Measurements from ENCODE around the gene FGA. TPM values are rescaled to one million over a fixed set of nuclear protein-coding genes. Genes with fewer than 3 reads are reported as not detected.

Gene FGA
- total RNA-seq, 3 donors from 2014 or later: 2.1 to 4.1 (median 3.3) TPM

- Mint-ChIP-seq H3K36me3 (ENCODE audit: insufficient read depth) (no peaks in the 10 kb centered on the region), H3K27me3 (ENCODE audit: low read depth) (peaks cover 16% of the 10 kb centered on the region), H3K4me3 (no peak overlapping the region), H3K9me3 (no peaks in the 10 kb centered on the region), H3K4me1 (ENCODE audit: low read depth) (no peaks in the 10 kb centered on the region)
- DNase-seq (no peak), ATAC-seq (no peak)
These were observed 10.6 kb downstream of the FGA start for GRCh38 chr4:154579927-154580326.

GRCh38 chr4:154578919-154579318 is 11.6 kb downstream of the FGA start:
- Mint-ChIP-seq H3K4me1 (ENCODE audit: low read depth) (no peaks in the 10 kb centered on the region), H3K36me3 (ENCODE audit: insufficient read depth) (no peaks in the 10 kb centered on the region), H3K9me3 (no peaks in the 10 kb centered on the region), H3K27me3 (ENCODE audit: low read depth) (peaks cover 19% of the 10 kb centered on the region), H3K4me3 (no peak overlapping the region)
- ATAC-seq (no peak), DNase-seq (no peak)

- H3K9me3 Mint-ChIP-seq: no peaks in the 10 kb centered on the region
- DNase-seq (no peak), ATAC-seq (no peak)
- H3K4me1 Mint-ChIP-seq (ENCODE audit: low read depth): no peaks in the 10 kb centered on the region
- peaks cover 19% of the 10 kb centered on the region for H3K27me3 Mint-ChIP-seq (ENCODE audit: low read depth)
- H3K4me3 Mint-ChIP-seq: no peak overlapping the region
- H3K36me3 Mint-ChIP-seq (ENCODE audit: insufficient read depth): no peaks in the 10 kb centered on the region
These were observed 13.2 kb downstream of the FGA start for GRCh38 chr4:154577324-154577723.

GRCh38 chr4:154574311-154574710 is 16.2 kb downstream of the FGA start:
- Mint-ChIP-seq H3K27me3 (ENCODE audit: low read depth) (peaks cover 19% of the 10 kb centered on the region), H3K9me3 (no peaks in the 10 kb centered on the region), H3K4me3 (no peak overlapping the region), H3K4me1 (ENCODE audit: low read depth) (no peaks in the 10 kb centered on the region), H3K36me3 (ENCODE audit: insufficient read depth) (no peaks in the 10 kb centered on the region)
- no peak for ATAC-seq
- no peak for DNase-seq

GRCh38 chr4:154573190-154573870 is 17.2 kb downstream of the FGA start:
- DNase-seq (no peak), ATAC-seq (no peak)
- Mint-ChIP-seq H3K36me3 (ENCODE audit: insufficient read depth) (no peaks in the 10 kb centered on the region), H3K9me3 (no peaks in the 10 kb centered on the region), H3K27me3 (ENCODE audit: low read depth) (peaks cover 14% of the 10 kb centered on the region), H3K4me1 (ENCODE audit: low read depth) (no peaks in the 10 kb centered on the region), H3K4me3 (no peak overlapping the region)

- Mint-ChIP-seq H3K9me3 (no peaks in the 10 kb centered on the region), H3K4me1 (ENCODE audit: low read depth) (no peaks in the 10 kb centered on the region), H3K4me3 (no peak overlapping the region), H3K36me3 (ENCODE audit: insufficient read depth) (no peaks in the 10 kb centered on the region), H3K27me3 (ENCODE audit: low read depth) (peaks cover 4% of the 10 kb centered on the region)
- ATAC-seq (no peak), DNase-seq (no peak)
These were observed 21.0 kb downstream of the FGA start for GRCh38 chr4:154569584-154569983.

GRCh38 chr4:154569028-154569427 is 21.5 kb downstream of the FGA start:
- Mint-ChIP-seq H3K4me3 (no peak overlapping the region), H3K27me3 (ENCODE audit: low read depth) (no peaks in the 10 kb centered on the region), H3K4me1 (ENCODE audit: low read depth) (no peaks in the 10 kb centered on the region), H3K36me3 (ENCODE audit: insufficient read depth) (no peaks in the 10 kb centered on the region), H3K9me3 (no peaks in the 10 kb centered on the region)
- ATAC-seq: no peak
- DNase-seq: no peak

GRCh38 chr4:154566639-154567204 is 23.8 kb downstream of the FGA start:
- no peak for DNase-seq
- no peak for ATAC-seq
- Mint-ChIP-seq H3K4me1 (ENCODE audit: low read depth) (no peaks in the 10 kb centered on the region), H3K4me3 (no peak overlapping the region), H3K9me3 (no peaks in the 10 kb centered on the region), H3K36me3 (ENCODE audit: insufficient read depth) (no peaks in the 10 kb centered on the region), H3K27me3 (ENCODE audit: low read depth) (peaks cover 3% of the 10 kb centered on the region)

GRCh38 chr4:154565704-154566103 is 24.8 kb downstream of the FGA start:
- DNase-seq (no peak), ATAC-seq (no peak)
- Mint-ChIP-seq H3K36me3 (ENCODE audit: insufficient read depth) (no peaks in the 10 kb centered on the region), H3K4me1 (ENCODE audit: low read depth) (no peaks in the 10 kb centered on the region), H3K9me3 (no peaks in the 10 kb centered on the region), H3K27me3 (ENCODE audit: low read depth) (peaks cover 3% of the 10 kb centered on the region), H3K4me3 (no peak overlapping the region)

- Mint-ChIP-seq H3K9me3 (no peaks in the 10 kb centered on the region), H3K4me3 (no peak overlapping the region), H3K27me3 (ENCODE audit: low read depth) (peaks cover 3% of the 10 kb centered on the region), H3K36me3 (ENCODE audit: insufficient read depth) (no peaks in the 10 kb centered on the region), H3K4me1 (ENCODE audit: low read depth) (no peaks in the 10 kb centered on the region)
- ATAC-seq (no peak), DNase-seq (no peak)
These were observed 26.2 kb downstream of the FGA start for GRCh38 chr4:154564311-154564710.

GRCh38 chr4:154562697-154563254 is 27.8 kb downstream of the FGA start, which contains the start of gene FGB:
FGB (plus strand) TSS chr4:154563011; CDS start chr4:154563019, 8 bp downstream.
- H3K9me3 Mint-ChIP-seq: no peaks in the 10 kb centered on the region
- peaks cover 3% of the 10 kb centered on the region for H3K27me3 Mint-ChIP-seq (ENCODE audit: low read depth)
- no peak within 1 kb of the TSS for H3K4me3 Mint-ChIP-seq
- H3K4me1 Mint-ChIP-seq (ENCODE audit: low read depth): no peaks in the 10 kb centered on the region
- no peaks in the 10 kb centered on the region for H3K36me3 Mint-ChIP-seq (ENCODE audit: insufficient read depth)
- DNase-seq: no peak
- no peak for ATAC-seq

GRCh38 chr4:154560824-154561231 is 29.7 kb downstream of the FGA start:
- no peaks in the 10 kb centered on the region for H3K36me3 Mint-ChIP-seq (ENCODE audit: insufficient read depth)
- H3K27me3 Mint-ChIP-seq (ENCODE audit: low read depth): peaks cover 3% of the 10 kb centered on the region
- no peaks in the 10 kb centered on the region for H3K4me1 Mint-ChIP-seq (ENCODE audit: low read depth)
- DNase-seq (no peak), ATAC-seq (no peak)
- H3K9me3 Mint-ChIP-seq: no peaks in the 10 kb centered on the region
- no peak overlapping the region for H3K4me3 Mint-ChIP-seq

GRCh38 chr4:154560419-154560801 is 30.1 kb downstream of the FGA start:
- Mint-ChIP-seq H3K9me3 (no peaks in the 10 kb centered on the region), H3K36me3 (ENCODE audit: insufficient read depth) (no peaks in the 10 kb centered on the region), H3K27me3 (ENCODE audit: low read depth) (peaks cover 3% of the 10 kb centered on the region), H3K4me1 (ENCODE audit: low read depth) (no peaks in the 10 kb centered on the region), H3K4me3 (no peak overlapping the region)
- DNase-seq (no peak), ATAC-seq (peak in 1 of 2 donors; percentile 34)

- Mint-ChIP-seq H3K27me3 (ENCODE audit: low read depth) (peaks cover 3% of the 10 kb centered on the region), H3K4me3 (no peak overlapping the region), H3K4me1 (ENCODE audit: low read depth) (no peaks in the 10 kb centered on the region), H3K36me3 (ENCODE audit: insufficient read depth) (no peaks in the 10 kb centered on the region), H3K9me3 (no peaks in the 10 kb centered on the region)
- ATAC-seq (no peak), DNase-seq (no peak)
These were observed 30.8 kb downstream of the FGA start for GRCh38 chr4:154559494-154560418.

Measured in activated T-cell treated with anti-CD3 and anti-CD28 coated beads, Interleukin-2, amount 50 U/mL, for 4 hours (primary cell).